ENCODE results near the gene MEIOC. TPM values are rescaled to one million over a fixed set of nuclear protein-coding genes. Genes with fewer than 3 reads are reported as not detected.

MEIOC gene
- total and polyA plus RNA-seq, 2 of the 8 experiments (the other 6 are each of a cell fraction or from before 2014, with no cell fraction given): 4.2 to 4.8 TPM

GRCh38 chr17:44610871-44611270, 45.4 kb upstream of the MEIOC start:
- no peak overlapping the region for H2BK12ac ChIP-seq (ENCODE audit: low read depth, low read length)
- TF ChIP-seq CBX5 (IDR thresholded peaks at IDR 0.05; ENCODE audit: low read depth, low read length) (no peak), CTBP2 (IDR thresholded peaks at IDR 0.05; ENCODE audit: borderline replicate concordance, insufficient read depth, insufficient read length, low read length) (no peak), ATF3 (IDR thresholded peaks at IDR 0.05; ENCODE audit: insufficient read depth, low read depth, low read length) (no peak), NRF1 (IDR thresholded peaks at IDR 0.05; ENCODE audit: low read depth, low read length) (no peak), SP1 (IDR thresholded peaks at IDR 0.05; ENCODE audit: low read depth, low read length) (no peak), RFX5 (IDR thresholded peaks at IDR 0.05; ENCODE audit: borderline replicate concordance, low read depth, low read length) (no peak), TAF1 (IDR thresholded peaks at IDR 0.05; ENCODE audit: low read depth, low read length) (no peak), RAD21 (IDR thresholded peaks at IDR 0.05 in 1 of 2, conservative IDR thresholded peaks at IDR 0.05 in 1 of 2; ENCODE audit: low read depth in 2 of 2, low read length in 2 of 2) (no peak), POLR2A (IDR thresholded peaks at IDR 0.05; ENCODE audit: control extremely low read depth in 1 of 2, low read depth in 2 of 2, low read length in 2 of 2) (no peak), EP300 (IDR thresholded peaks at IDR 0.05; ENCODE audit: borderline replicate concordance in 1 of 2, low read depth in 2 of 2, low read length in 2 of 2) (no peak)
- no peak overlapping the region for H3K4ac ChIP-seq (replicated peaks; ENCODE audit: insufficient read length, low read depth, low read length)

More at GRCh38 chr17:44610871-44611270, 45.4 kb upstream of the MEIOC start:
- Histone ChIP-seq H3K36me3 (ENCODE audit: control insufficient read depth in 2 of 4, insufficient read depth in 4 of 4, low read length in 3 of 4) (no peaks in the 10 kb centered on the region), H2BK120ac (replicated peaks; ENCODE audit: low read depth, low read length) (no peak overlapping the region), H2AFZ (ENCODE audit: low read length) (no peak overlapping the region), H3K27ac (ENCODE audit: low read depth, low read length) (no peak overlapping the region), H3K4me1 (replicated peaks in 1 of 4; ENCODE audit: control insufficient read depth in 3 of 4, insufficient read depth in 4 of 4, low read length in 3 of 4) (peaks cover 4 to 16% (median 12%) of the 10 kb centered on the region in 4 experiments), H4K5ac (ENCODE audit: insufficient read length, low read depth, low read length) (no peak overlapping the region), H3K23ac (ENCODE audit: insufficient read length) (no peak overlapping the region), H2BK20ac (ENCODE audit: low read length) (no peak overlapping the region), H3K23me2 (ENCODE audit: low read depth, low read length) (no peaks in the 10 kb centered on the region), H3K18ac (ENCODE audit: extremely low read depth, low read length) (no peak overlapping the region), H4K20me1 (replicated peaks in 1 of 2; ENCODE audit: control insufficient read depth in 1 of 2, insufficient read depth in 2 of 2, low read length in 2 of 2) (no peaks in the 10 kb centered on the region), H3K9ac (replicated peaks in 1 of 4; ENCODE audit: extremely low read depth in 1 of 4, low read depth in 3 of 4, low read length in 3 of 4) (no peak overlapping the region), H3K79me2 (ENCODE audit: control insufficient read depth in 1 of 2, insufficient read depth in 2 of 2, low read length in 2 of 2) (no peaks in the 10 kb centered on the region), H3K4me2 (ENCODE audit: insufficient read depth in 1 of 2, low read depth in 2 of 2, low read length in 2 of 2) (no peak overlapping the region), H3K79me1 (ENCODE audit: low read depth, low read length) (no peaks in the 10 kb centered on the region), H3K27me3 (replicated peaks in 1 of 4; ENCODE audit: control insufficient read depth in 3 of 4, extremely low read depth in 1 of 4, insufficient read depth in 3 of 4, low read length in 3 of 4) (no peaks in the 10 kb centered on the region), H4K91ac (replicated peaks; ENCODE audit: insufficient read length, low read length) (no peak overlapping the region), H3K4me3 (ENCODE audit: extremely low read depth in 1 of 4, insufficient read depth in 2 of 4, low read depth in 3 of 4, low read length in 4 of 4) (no peak overlapping the region), H2AK5ac (ENCODE audit: low read depth, low read length) (no peak overlapping the region), H3K56ac (replicated peaks; ENCODE audit: insufficient read length, low read depth, low read length) (no peak overlapping the region), H4K8ac (ENCODE audit: extremely low read depth, insufficient read depth, low read length) (no peak overlapping the region), H3K14ac (ENCODE audit: insufficient read length) (no peak overlapping the region), H3K9me3 (ENCODE audit: insufficient read depth in 2 of 2, low read depth in 1 of 2, low read length in 1 of 2) (no peaks in the 10 kb centered on the region), H2BK15ac (ENCODE audit: low read length) (no peak overlapping the region), H2BK5ac (ENCODE audit: low read depth, low read length) (no peak overlapping the region)
- CTCF ChIA-PET (ENCODE audit: partially characterized antibody): interaction anchor here (0.8 to 4.9 kb wide), 8 partner anchors 9 to 242 kb away, joined by 3 to 23 read pairs (median 4); no protein-coding TSS in a partner anchor
- 80% methylated on average over 2 of the region's 2 CpGs; no CpG with 5 or more reads in 1 of the 2 experiments for WGBS, 2 experiments (ENCODE audit: extremely low coverage in 1 of 2, insufficient coverage in 1 of 2, insufficient read length in 1 of 2, insufficient replicate concordance in 2 of 2, low coverage in 1 of 2, low lambda C conversion rate in 2 of 2, missing lambda C conversion rate in 1 of 2)
- FAIRE-seq: no peak
- POLR2A ChIA-PET (ENCODE audit: partially characterized antibody): interaction anchor here (2.8 kb wide), 1 partner anchor 9 kb away, joined by 9 read pairs; no protein-coding TSS in a partner anchor
- no peak for DNase-seq (ENCODE audit: low read depth in 1 of 2, low spot score in 2 of 2)

All from H1 (cell line).